B cell (primary cell): Measurements from ENCODE around the gene CEMIP2.

ENCODE experiments used
- EZH2 ChIP-seq: IDR thresholded peaks from 2 replicates; pipeline ENCODE4 v1.6.1; 2012; ENCODE audit warnings: borderline replicate concordance, low read depth, mild to moderate bottlenecking, moderate library complexity, low read length; ENCODE audit not compliant: insufficient read depth, poor library complexity, severe bottlenecking
- TF ChIP-seq, protein P1 (sequence below): fragments of 200-600 bp; IDR thresholded peaks from one replicate; pipeline ENCODE4 v1.8.0; 2022; ENCODE audit warnings: antibody characterized with exemption, mild to moderate bottlenecking

DNA sequence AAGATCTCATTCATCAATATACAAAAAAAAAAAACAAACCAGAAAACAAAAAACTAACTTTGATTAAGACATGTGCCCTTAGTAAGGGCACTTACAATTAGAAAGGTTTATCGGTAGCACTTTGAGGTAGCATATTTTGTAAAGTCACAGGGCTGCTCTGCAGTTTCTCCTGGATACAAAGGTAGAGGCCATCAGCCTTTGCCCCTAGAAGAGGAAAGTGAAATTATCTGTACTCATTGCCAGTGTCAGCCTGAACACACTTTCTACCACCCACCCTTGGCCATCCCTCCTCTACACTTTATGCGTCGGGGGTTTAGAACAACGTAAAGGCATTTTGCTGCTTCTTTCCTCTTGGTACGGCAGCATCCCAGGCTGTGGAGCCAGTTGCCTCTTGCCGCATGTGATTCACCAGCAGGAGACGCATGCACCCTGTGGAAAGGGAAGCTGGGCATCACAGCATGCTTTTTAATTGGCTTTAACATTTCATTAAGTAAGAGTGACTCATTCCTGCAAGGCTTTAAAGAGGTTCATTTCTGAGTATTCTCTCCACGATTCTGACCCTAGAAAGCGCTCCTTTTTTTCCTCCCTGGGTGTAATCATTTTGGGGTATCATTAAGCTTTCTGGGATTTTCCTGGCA, 84.6 kb downstream of the CEMIP2 start:
- TF ChIP-seq, protein P1, sequence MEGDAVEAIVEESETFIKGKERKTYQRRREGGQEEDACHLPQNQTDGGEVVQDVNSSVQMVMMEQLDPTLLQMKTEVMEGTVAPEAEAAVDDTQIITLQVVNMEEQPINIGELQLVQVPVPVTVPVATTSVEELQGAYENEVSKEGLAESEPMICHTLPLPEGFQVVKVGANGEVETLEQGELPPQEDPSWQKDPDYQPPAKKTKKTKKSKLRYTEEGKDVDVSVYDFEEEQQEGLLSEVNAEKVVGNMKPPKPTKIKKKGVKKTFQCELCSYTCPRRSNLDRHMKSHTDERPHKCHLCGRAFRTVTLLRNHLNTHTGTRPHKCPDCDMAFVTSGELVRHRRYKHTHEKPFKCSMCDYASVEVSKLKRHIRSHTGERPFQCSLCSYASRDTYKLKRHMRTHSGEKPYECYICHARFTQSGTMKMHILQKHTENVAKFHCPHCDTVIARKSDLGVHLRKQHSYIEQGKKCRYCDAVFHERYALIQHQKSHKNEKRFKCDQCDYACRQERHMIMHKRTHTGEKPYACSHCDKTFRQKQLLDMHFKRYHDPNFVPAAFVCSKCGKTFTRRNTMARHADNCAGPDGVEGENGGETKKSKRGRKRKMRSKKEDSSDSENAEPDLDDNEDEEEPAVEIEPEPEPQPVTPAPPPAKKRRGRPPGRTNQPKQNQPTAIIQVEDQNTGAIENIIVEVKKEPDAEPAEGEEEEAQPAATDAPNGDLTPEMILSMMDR: no peak
- TF ChIP-seq EZH2: no peak
